ENCODE data around the gene DPP10. TPM values are rescaled to one million over a fixed set of nuclear protein-coding genes. Genes with fewer than 3 reads are reported as not detected.
"Not testable (repeated sequence)": the region's sequence is repeated elsewhere in the genome, so short reads cannot be mapped to it uniquely, and the experiment has no call there.

DPP10 gene
- total RNA-seq, 1 experiment from 2014 or later, result not detected

GRCh38 chr2:114960389-114960788 lies 517.9 kb downstream of the DPP10 start:
- DNase-seq, result no peak
- Mint-ChIP-seq H3K4me3 (ENCODE audit: low read depth, unreplicated experiment) (no peak overlapping the region), H3K36me3 (ENCODE audit: insufficient read depth, unreplicated experiment) (no peaks in the 10 kb centered on the region), H3K4me1 (ENCODE audit: low read depth, unreplicated experiment) (no peaks in the 10 kb centered on the region), H3K27ac (ENCODE audit: unreplicated experiment) (no peak overlapping the region), H3K9me3 (ENCODE audit: low read depth, unreplicated experiment) (peaks cover 8% of the 10 kb centered on the region), H3K27me3 (ENCODE audit: unreplicated experiment) (no peaks in the 10 kb centered on the region)
- intact Hi-C loops (cut with micrococcal nuclease; ENCODE audit: unreplicated experiment), result no loop called here
- TF ChIP-seq, protein P1, sequence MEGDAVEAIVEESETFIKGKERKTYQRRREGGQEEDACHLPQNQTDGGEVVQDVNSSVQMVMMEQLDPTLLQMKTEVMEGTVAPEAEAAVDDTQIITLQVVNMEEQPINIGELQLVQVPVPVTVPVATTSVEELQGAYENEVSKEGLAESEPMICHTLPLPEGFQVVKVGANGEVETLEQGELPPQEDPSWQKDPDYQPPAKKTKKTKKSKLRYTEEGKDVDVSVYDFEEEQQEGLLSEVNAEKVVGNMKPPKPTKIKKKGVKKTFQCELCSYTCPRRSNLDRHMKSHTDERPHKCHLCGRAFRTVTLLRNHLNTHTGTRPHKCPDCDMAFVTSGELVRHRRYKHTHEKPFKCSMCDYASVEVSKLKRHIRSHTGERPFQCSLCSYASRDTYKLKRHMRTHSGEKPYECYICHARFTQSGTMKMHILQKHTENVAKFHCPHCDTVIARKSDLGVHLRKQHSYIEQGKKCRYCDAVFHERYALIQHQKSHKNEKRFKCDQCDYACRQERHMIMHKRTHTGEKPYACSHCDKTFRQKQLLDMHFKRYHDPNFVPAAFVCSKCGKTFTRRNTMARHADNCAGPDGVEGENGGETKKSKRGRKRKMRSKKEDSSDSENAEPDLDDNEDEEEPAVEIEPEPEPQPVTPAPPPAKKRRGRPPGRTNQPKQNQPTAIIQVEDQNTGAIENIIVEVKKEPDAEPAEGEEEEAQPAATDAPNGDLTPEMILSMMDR (IDR thresholded peaks at IDR 0.05; ENCODE audit: unreplicated experiment), result no peak
- CTCF ChIA-PET, result no interaction called here
- BruUV-seq (replicated peaks), result no TSS peak

GRCh38 chr2:114962532-114962931 lies 520.1 kb downstream of the DPP10 start:
- intact Hi-C loops (cut with micrococcal nuclease; ENCODE audit: unreplicated experiment), result no loop called here
- H3K4me3 Mint-ChIP-seq (ENCODE audit: low read depth, unreplicated experiment), result no peak overlapping the region
- no peaks in the 10 kb centered on the region for H3K27me3 Mint-ChIP-seq (ENCODE audit: unreplicated experiment)
- no peaks in the 10 kb centered on the region for H3K4me1 Mint-ChIP-seq (ENCODE audit: low read depth, unreplicated experiment)
- TF ChIP-seq, protein P1 (IDR thresholded peaks at IDR 0.05; ENCODE audit: unreplicated experiment), result no peak
- DNase-seq, result no peak
- no TSS peak for BruUV-seq (replicated peaks)
- no peak overlapping the region for H3K27ac Mint-ChIP-seq (ENCODE audit: unreplicated experiment)
- H3K9me3 Mint-ChIP-seq (ENCODE audit: low read depth, unreplicated experiment), result peaks cover 14% of the 10 kb centered on the region
- H3K36me3 Mint-ChIP-seq (ENCODE audit: insufficient read depth, unreplicated experiment), result no peaks in the 10 kb centered on the region
- CTCF ChIA-PET, result interaction anchor here (0.6 kb wide), 1 partner anchor 13 kb away, joined by 5 read pairs; no protein-coding TSS in a partner anchor

GRCh38 chr2:114968748-114969400 lies 526.4 kb downstream of the DPP10 start:
- TF ChIP-seq, protein P1 (IDR thresholded peaks at IDR 0.05; ENCODE audit: unreplicated experiment), result no peak
- H3K9me3 Mint-ChIP-seq (ENCODE audit: low read depth, unreplicated experiment), result peaks cover 14% of the 10 kb centered on the region
- no peak overlapping the region for H3K27ac Mint-ChIP-seq (ENCODE audit: unreplicated experiment)
- intact Hi-C loops (cut with micrococcal nuclease; ENCODE audit: unreplicated experiment), result no loop called here
- no peak overlapping the region for H3K4me3 Mint-ChIP-seq (ENCODE audit: low read depth, unreplicated experiment)
- no peak for DNase-seq
- no peaks in the 10 kb centered on the region for H3K4me1 Mint-ChIP-seq (ENCODE audit: low read depth, unreplicated experiment)
- no TSS peak for BruUV-seq (replicated peaks)
- H3K27me3 Mint-ChIP-seq (ENCODE audit: unreplicated experiment), result no peaks in the 10 kb centered on the region
- no peaks in the 10 kb centered on the region for H3K36me3 Mint-ChIP-seq (ENCODE audit: insufficient read depth, unreplicated experiment)
- CTCF ChIA-PET, result no interaction called here

DNA sequence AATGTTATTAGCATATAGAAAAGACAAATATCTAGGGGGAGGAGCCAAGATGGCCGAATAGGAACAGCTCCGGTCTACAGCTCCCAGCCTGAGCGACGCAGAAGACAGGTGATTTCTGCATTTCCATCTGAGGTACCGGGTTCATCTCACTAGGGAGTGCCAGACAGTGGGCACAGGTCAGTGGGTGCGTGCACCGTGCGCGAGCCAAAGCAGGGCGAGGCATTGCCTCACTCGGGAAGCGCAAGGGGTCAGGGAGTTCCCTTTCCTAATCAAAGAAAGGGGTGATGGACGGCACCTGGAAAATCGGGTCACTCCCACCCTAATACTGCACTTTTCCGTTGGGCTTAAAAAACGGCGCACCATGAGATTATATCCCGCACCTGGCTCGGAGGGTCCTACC lies 561.9 kb downstream of the DPP10 start:
- BruUV-seq (replicated peaks); H3K27ac Mint-ChIP-seq (ENCODE audit: unreplicated experiment); CTCF ChIA-PET; intact Hi-C loops (cut with micrococcal nuclease; ENCODE audit: unreplicated experiment); H3K36me3 Mint-ChIP-seq (ENCODE audit: insufficient read depth, unreplicated experiment); H3K27me3 Mint-ChIP-seq (ENCODE audit: unreplicated experiment); DNase-seq; H3K4me3 Mint-ChIP-seq (ENCODE audit: low read depth, unreplicated experiment); H3K4me1 Mint-ChIP-seq (ENCODE audit: low read depth, unreplicated experiment); H3K9me3 Mint-ChIP-seq (ENCODE audit: low read depth, unreplicated experiment): not testable (repeated sequence)

GRCh38 chr2:115011721-115012120 lies 569.3 kb downstream of the DPP10 start:
- Mint-ChIP-seq H3K9me3 (ENCODE audit: low read depth, unreplicated experiment) (peaks cover 11% of the 10 kb centered on the region), H3K4me3 (ENCODE audit: low read depth, unreplicated experiment) (no peak overlapping the region), H3K27ac (ENCODE audit: unreplicated experiment) (no peak overlapping the region), H3K36me3 (ENCODE audit: insufficient read depth, unreplicated experiment) (no peaks in the 10 kb centered on the region), H3K4me1 (ENCODE audit: low read depth, unreplicated experiment) (no peaks in the 10 kb centered on the region), H3K27me3 (ENCODE audit: unreplicated experiment) (no peaks in the 10 kb centered on the region)
- TF ChIP-seq, protein P1 (IDR thresholded peaks at IDR 0.05; ENCODE audit: unreplicated experiment), result no peak
- BruUV-seq (replicated peaks), result no TSS peak
- no peak for DNase-seq
- intact Hi-C loops (cut with micrococcal nuclease; ENCODE audit: unreplicated experiment), result no loop called here
- CTCF ChIA-PET, result no interaction called here

GRCh38 chr2:115022013-115022412 lies 579.6 kb downstream of the DPP10 start:
- H3K36me3 Mint-ChIP-seq (ENCODE audit: insufficient read depth, unreplicated experiment); CTCF ChIA-PET; BruUV-seq (replicated peaks); H3K4me3 Mint-ChIP-seq (ENCODE audit: low read depth, unreplicated experiment); DNase-seq; intact Hi-C loops (cut with micrococcal nuclease; ENCODE audit: unreplicated experiment); H3K27ac Mint-ChIP-seq (ENCODE audit: unreplicated experiment); H3K27me3 Mint-ChIP-seq (ENCODE audit: unreplicated experiment); H3K4me1 Mint-ChIP-seq (ENCODE audit: low read depth, unreplicated experiment): not testable (repeated sequence)
- peaks cover 17% of the 10 kb centered on the region for H3K9me3 Mint-ChIP-seq (ENCODE audit: low read depth, unreplicated experiment)
